ENCODE measurements around the gene EXOC3L1. TPM values are rescaled to one million over a fixed set of nuclear protein-coding genes. Genes with fewer than 3 reads are reported as not detected.

EXOC3L1 gene
- total RNA-seq, 2 experiments from 2014 or later: not detected

DNA sequence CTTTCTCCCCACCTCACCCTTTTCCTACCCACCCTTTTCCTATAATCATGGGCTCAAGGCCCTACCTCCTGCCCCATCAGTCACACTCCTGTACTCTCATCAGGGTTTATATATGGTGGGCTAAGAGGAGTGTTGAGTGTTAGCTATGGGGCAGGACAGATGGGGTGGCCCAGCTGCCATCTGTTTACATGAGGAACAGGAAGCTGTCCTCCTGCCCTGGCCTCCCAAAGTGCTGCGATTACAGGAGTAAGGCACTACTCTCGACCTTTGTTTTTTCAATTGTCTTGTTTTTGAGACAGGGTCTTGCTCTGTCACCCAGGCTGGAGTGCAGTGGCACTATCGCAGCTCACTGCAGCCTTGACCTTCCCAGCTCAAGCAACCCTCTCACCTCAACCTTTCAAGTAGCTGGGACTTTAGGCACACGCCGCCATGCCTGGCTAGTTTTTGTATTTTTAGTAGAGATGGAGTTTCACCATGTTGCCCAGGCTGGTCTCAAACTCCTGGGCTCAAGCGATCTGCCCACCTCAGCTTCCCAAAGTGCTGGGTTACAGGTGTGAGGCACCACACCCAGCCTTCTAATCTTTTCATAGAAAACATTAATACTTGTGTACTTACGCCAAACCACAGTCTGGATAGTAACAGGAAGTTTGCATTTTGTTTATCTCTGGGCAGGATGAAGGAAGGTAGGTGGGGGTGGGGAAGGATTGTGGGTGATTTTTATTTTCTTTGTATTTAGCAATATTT is 31.9 kb downstream of the EXOC3L1 start:
- H3K36me3 Mint-ChIP-seq (ENCODE audit: low read depth): peaks cover 20% of the 10 kb centered on the region
- CTCF ChIA-PET: interaction anchor here (0.5 to 4.0 kb wide), 6 partner anchors 17 to 144 kb away, joined by 3 to 43 read pairs (median 10); no protein-coding TSS in a partner anchor
- peak in 3 of 14 experiments; percentile 61 to 82 (median 65) for DNase-seq

DNA sequence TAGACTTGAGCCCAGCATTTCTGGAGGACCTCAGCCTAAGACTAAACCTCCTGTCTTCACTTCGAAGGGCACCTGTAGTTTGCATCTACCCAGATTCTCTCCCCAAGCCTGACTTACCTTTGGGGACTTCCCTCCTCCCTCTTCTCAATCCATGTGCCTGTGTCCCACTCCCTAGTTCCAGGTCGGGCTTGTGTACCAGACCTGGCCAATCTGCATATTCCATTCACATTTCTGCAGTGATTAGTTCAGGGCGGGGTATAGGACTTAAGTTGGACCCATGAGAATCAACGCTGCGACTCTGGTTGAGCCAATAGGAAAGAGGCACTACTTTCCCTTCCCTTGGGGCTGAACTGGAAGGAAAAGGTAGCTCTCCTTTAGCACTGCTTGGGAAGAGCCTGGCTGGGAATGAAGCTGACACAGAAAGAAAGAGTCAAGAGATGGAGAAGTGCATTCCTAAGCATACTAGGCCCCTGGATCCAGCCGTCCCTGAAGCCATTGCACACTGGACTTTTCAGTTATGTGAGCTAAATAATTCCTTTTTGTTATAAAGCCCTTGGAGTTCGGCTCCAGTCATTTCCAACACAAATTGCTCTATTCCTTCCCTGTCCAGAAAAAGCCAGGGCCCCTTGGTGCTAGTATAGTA is 32.7 kb downstream of the EXOC3L1 start:
- no peak for ATAC-seq (ENCODE audit: poor library complexity)
- H3K36me3 Mint-ChIP-seq (ENCODE audit: low read depth): peaks cover 20% of the 10 kb centered on the region
- peak overlapping the region; percentile 95 for H3K27ac Mint-ChIP-seq
- POLR2A ChIA-PET: interaction anchor here (0.8 to 4.7 kb wide), 10 partner anchors 7 to 139 kb away, joined by 3 to 44 read pairs (median 6); partner anchors contain the start of genes B3GNT9, CBFB and NOL3
- H3K27me3 Mint-ChIP-seq: peaks cover 21% of the 10 kb centered on the region
- intact Hi-C loops (cut with DNase I, micrococcal nuclease): no loop called here
- H3K4me3 Mint-ChIP-seq: peak overlapping the region; percentile 95
- peak in 1 of 14 experiments; percentile 9 for DNase-seq
- H3K27ac ChIP-seq (ENCODE audit: low read depth in 1 of 2, low read length in 2 of 2): peak overlapping the region; percentile 81 to 98
- H3K4me1 Mint-ChIP-seq (ENCODE audit: low read depth): peaks cover 60% of the 10 kb centered on the region
- TF ChIP-seq, protein P1, sequence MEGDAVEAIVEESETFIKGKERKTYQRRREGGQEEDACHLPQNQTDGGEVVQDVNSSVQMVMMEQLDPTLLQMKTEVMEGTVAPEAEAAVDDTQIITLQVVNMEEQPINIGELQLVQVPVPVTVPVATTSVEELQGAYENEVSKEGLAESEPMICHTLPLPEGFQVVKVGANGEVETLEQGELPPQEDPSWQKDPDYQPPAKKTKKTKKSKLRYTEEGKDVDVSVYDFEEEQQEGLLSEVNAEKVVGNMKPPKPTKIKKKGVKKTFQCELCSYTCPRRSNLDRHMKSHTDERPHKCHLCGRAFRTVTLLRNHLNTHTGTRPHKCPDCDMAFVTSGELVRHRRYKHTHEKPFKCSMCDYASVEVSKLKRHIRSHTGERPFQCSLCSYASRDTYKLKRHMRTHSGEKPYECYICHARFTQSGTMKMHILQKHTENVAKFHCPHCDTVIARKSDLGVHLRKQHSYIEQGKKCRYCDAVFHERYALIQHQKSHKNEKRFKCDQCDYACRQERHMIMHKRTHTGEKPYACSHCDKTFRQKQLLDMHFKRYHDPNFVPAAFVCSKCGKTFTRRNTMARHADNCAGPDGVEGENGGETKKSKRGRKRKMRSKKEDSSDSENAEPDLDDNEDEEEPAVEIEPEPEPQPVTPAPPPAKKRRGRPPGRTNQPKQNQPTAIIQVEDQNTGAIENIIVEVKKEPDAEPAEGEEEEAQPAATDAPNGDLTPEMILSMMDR (IDR thresholded peaks at IDR 0.05): no peak
- no peaks in the 10 kb centered on the region for H3K9me3 ChIP-seq (ENCODE audit: control insufficient read depth in 1 of 2, insufficient read depth in 1 of 2, low read length in 2 of 2)
- CTCF ChIA-PET: interaction anchor here (1.0 to 3.8 kb wide), 4 partner anchors 18 to 143 kb away, joined by 4 to 43 read pairs (median 10); no protein-coding TSS in a partner anchor
- H3K9me3 Mint-ChIP-seq: no peaks in the 10 kb centered on the region
- H3K36me3 ChIP-seq (ENCODE audit: insufficient read depth, low read length): no peaks in the 10 kb centered on the region
- H3K4me1 ChIP-seq (ENCODE audit: insufficient read depth, low read length): peaks cover 85% of the 10 kb centered on the region
- H3K4me3 ChIP-seq (ENCODE audit: low read length): peak overlapping the region; percentile 100
- peaks cover 8 to 10% of the 10 kb centered on the region in 2 experiments for H3K27me3 ChIP-seq (ENCODE audit: control insufficient read depth in 1 of 2, insufficient read depth in 2 of 2, low read length in 2 of 2)

More for the DNA sequence above, 31.9 kb downstream of the EXOC3L1 start:
- Mint-ChIP-seq H3K4me3 (peak overlapping the region; percentile 95), H3K27me3 (peaks cover 25% of the 10 kb centered on the region), H3K9me3 (no peaks in the 10 kb centered on the region), H3K27ac (peak overlapping the region; percentile 95), H3K4me1 (ENCODE audit: low read depth) (peaks cover 59% of the 10 kb centered on the region)
- no peaks in the 10 kb centered on the region for H3K36me3 ChIP-seq (ENCODE audit: insufficient read depth, low read length)
- peak overlapping the region; percentile 81 to 98 for H3K27ac ChIP-seq (ENCODE audit: low read depth in 1 of 2, low read length in 2 of 2)
- no peak for ATAC-seq (ENCODE audit: poor library complexity)
- H3K4me3 ChIP-seq (ENCODE audit: low read length): peak overlapping the region; percentile 100
- H3K4me1 ChIP-seq (ENCODE audit: insufficient read depth, low read length): peaks cover 90% of the 10 kb centered on the region
- intact Hi-C loops (cut with DNase I, micrococcal nuclease): loop anchor here in 1 of 2 experiments (1.0 to 2.0 kb wide), 2 partner anchors 49 to 86 kb away; partner anchors contain the start of gene PHAF1
- TF ChIP-seq, protein P1 (IDR thresholded peaks at IDR 0.05): no peak
- peaks cover 0 to 3% of the 10 kb centered on the region in 2 experiments for H3K9me3 ChIP-seq (ENCODE audit: control insufficient read depth in 1 of 2, insufficient read depth in 1 of 2, low read length in 2 of 2)
- POLR2A ChIA-PET: interaction anchor here (0.7 to 5.5 kb wide), 18 partner anchors 8 to 173 kb away, joined by 3 to 51 read pairs (median 5); partner anchors contain the start of genes B3GNT9, CBFB, MATCAP1 and NOL3
- peaks cover 12 to 18% of the 10 kb centered on the region in 2 experiments for H3K27me3 ChIP-seq (ENCODE audit: control insufficient read depth in 1 of 2, insufficient read depth in 2 of 2, low read length in 2 of 2)

DNA sequence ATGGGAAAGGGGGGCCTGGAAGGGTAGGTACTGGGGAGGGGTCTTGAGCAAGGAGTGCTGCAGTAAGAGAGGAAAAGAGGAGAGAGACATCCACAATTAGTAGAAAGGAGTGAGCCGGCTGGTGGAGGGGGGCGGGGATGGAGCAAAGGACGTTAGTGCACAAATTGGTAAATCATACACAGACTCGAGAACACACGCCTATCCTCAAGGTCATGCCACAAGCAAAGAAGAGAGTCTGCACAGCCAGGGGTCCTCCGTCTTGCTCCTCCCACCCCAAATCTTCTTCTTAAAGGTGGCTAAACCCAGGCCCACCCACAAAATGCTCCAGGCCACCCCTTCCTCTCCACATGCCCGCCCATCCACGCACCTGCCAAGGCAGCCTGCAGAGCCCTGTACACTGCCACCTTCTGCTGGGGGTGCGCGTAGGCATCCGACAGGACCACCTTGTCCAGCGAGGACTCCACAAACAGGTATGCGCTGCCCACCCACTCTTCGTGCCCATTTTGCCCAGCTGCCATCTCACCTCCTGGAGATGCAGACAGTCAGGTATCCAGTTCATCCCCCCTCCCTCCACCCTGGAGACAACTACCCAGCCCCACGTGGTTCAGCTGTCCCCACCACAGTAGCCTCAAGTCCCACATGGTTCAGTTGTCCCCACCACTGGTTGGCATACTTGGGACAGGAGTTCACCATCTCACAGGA is 33.6 kb downstream of the EXOC3L1 start:
- no peak for ATAC-seq (ENCODE audit: poor library complexity)
- H3K4me1 Mint-ChIP-seq (ENCODE audit: low read depth): peaks cover 65% of the 10 kb centered on the region
- H3K27me3 Mint-ChIP-seq: peaks cover 12% of the 10 kb centered on the region
- intact Hi-C loops (cut with DNase I, micrococcal nuclease): no loop called here
- Histone ChIP-seq H3K36me3 (ENCODE audit: insufficient read depth, low read length) (no peaks in the 10 kb centered on the region), H3K27ac (ENCODE audit: low read depth in 1 of 2, low read length in 2 of 2) (peak overlapping the region in 1 of 2 donors; percentile 2), H3K9me3 (ENCODE audit: control insufficient read depth in 1 of 2, insufficient read depth in 1 of 2, low read length in 2 of 2) (no peaks in the 10 kb centered on the region), H3K4me3 (ENCODE audit: low read length) (no peak overlapping the region), H3K4me1 (ENCODE audit: insufficient read depth, low read length) (peaks cover 82% of the 10 kb centered on the region), H3K27me3 (ENCODE audit: control insufficient read depth in 1 of 2, insufficient read depth in 2 of 2, low read length in 2 of 2) (peaks cover under 1 to 2% of the 10 kb centered on the region in 2 experiments)
- DNase-seq: peak in 1 of 14 experiments; percentile 32
- peaks cover 20% of the 10 kb centered on the region for H3K36me3 Mint-ChIP-seq (ENCODE audit: low read depth)
- CTCF ChIA-PET: interaction anchor here (1.2 to 3.1 kb wide), 6 partner anchors 8 to 181 kb away, joined by 7 to 43 read pairs (median 13); partner anchors contain the start of genes HSF4 and MATCAP1
- peak overlapping the region; percentile 95 for H3K4me3 Mint-ChIP-seq
- H3K9me3 Mint-ChIP-seq: no peaks in the 10 kb centered on the region
- TF ChIP-seq, protein P1 (IDR thresholded peaks at IDR 0.05): no peak
- H3K27ac Mint-ChIP-seq: peak overlapping the region; percentile 95
- POLR2A ChIA-PET: interaction anchor here (1.4 to 2.0 kb wide), 2 partner anchors 8 to 28 kb away, joined by 5 to 8 read pairs; partner anchors contain the start of gene HSF4
